Spleen (tissue), 7 donors: ENCODE data around the gene GATD1.

Source experiments
- CTCF ChIP-seq, 11 experiments: fragments of 200-600 bp in 7 of 11; fragments of 450-650 bp in 4 of 11; sonication (generic) in 4 of 11; IDR thresholded peaks in 8 of 11; conservative IDR thresholded peaks in 3 of 11; 1 replicate in 7 of 11; 2 replicates in 4 of 11; pipeline versions ENCODE4 v1.4.0 to v1.8.0; 2016 to 2021; ENCODE audit warnings: antibody characterized with exemption in 11 of 11, inconsistent platforms in 4 of 11, mild to moderate bottlenecking in 1 of 11
- POLR2A ChIP-seq, 3 donors: fragments of 450-650 bp; IDR thresholded peaks; one replicate each; pipeline ENCODE4 v1.5.1; 2017; ENCODE audit warnings: antibody characterized with exemption in 3 of 3, mild to moderate bottlenecking in 1 of 3
- donor health status: DM: no; HTN: no; CAD: no; lungs with moderate emphysema.
- donor health status: DM: no; HTN: no; CAD: no.
- donor health status: DM: no; HTN: no; CAD: no.

- TF ChIP-seq CTCF (IDR thresholded peaks at IDR 0.05 in 8 of 11, conservative IDR thresholded peaks at IDR 0.05 in 3 of 11) (no peak), POLR2A (IDR thresholded peaks at IDR 0.05) (no peak)
These were observed 6.4 kb downstream of the GATD1 start for GRCh38 chr11:770642-771616.
